GM12801 (cell line): ENCODE measurements around the gene TMEM161A.

Experiments
- TF ChIP-seq, protein P1 (sequence below): IDR thresholded peaks from one replicate; pipeline ENCODE4 v1.5.1; 2011; ENCODE audit warnings: control low read depth; ENCODE audit not compliant: insufficient read length; ENCODE audit errors: extremely low read depth

TMEM161A gene

DNA sequence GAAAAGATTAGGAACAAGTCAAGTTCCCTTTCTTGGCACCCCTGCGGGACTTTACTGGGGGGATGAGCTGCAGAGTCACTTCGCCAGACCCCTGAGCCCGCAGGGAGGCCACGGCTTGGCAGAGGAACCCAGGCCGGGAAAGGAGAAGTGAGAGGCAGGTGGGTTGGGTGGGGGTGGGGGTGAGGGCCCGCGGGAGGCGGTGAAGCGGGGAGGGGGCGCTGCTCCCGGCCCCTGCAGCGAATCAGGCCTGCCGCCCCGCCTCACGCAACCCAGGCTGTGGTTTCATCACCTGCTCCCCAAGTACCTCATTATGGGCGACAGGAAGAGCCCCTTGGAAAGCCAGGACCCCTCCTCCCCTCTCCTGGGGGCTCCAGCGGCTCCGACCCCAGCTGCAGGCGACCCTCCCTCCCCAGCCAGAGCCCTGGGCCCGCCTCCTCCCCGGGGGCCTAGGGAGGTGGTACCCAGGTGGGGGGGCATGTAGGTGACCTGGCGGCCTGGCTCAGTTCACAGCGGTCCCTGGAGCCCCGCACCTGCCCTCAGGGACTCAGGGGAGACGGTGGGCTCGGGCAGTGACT, 22.3 kb upstream of the TMEM161A start:
- TF ChIP-seq, protein P1, sequence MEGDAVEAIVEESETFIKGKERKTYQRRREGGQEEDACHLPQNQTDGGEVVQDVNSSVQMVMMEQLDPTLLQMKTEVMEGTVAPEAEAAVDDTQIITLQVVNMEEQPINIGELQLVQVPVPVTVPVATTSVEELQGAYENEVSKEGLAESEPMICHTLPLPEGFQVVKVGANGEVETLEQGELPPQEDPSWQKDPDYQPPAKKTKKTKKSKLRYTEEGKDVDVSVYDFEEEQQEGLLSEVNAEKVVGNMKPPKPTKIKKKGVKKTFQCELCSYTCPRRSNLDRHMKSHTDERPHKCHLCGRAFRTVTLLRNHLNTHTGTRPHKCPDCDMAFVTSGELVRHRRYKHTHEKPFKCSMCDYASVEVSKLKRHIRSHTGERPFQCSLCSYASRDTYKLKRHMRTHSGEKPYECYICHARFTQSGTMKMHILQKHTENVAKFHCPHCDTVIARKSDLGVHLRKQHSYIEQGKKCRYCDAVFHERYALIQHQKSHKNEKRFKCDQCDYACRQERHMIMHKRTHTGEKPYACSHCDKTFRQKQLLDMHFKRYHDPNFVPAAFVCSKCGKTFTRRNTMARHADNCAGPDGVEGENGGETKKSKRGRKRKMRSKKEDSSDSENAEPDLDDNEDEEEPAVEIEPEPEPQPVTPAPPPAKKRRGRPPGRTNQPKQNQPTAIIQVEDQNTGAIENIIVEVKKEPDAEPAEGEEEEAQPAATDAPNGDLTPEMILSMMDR, result no peak

DNA sequence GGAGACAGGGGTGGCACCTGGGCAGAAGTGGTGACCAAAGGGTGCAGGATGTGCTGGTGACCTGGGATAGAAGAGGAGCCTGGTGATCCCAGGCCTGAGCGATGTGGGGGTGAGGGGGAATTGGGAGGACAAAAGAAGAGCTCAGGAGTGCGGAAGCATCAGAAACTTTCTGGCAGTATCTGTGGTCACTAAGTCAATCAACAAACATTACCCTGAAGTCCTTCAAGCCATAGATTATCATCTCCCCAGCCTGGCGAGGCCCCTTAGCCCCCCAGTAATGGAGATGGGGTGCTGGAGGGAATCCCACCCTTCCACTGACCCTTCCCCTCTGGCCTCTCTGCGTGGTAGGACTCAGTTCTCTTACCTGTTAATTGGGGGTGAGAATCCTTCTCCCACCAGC, 21.3 kb upstream of the TMEM161A start:
- TF ChIP-seq, protein P1, result no peak

DNA sequence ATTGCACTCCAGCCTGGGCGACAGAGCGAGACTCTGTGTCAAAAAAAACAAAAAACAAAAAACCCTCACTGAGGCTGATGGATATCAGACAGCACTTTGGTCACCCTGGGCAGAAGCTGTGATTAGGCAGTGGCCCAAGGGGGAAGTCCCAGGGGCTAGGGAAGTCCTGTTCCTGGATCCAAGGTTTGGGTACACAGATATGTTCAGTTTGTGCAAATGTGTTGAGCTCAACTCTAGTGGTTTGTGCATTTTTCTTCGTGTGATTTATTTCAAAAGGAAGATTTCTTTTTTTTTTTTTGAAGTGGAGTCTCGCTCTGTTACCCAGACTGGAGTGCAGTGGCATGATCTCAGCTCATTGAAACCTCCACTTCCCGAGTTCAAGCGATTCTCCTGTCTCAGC, 19.5 kb upstream of the TMEM161A start:
- TF ChIP-seq, protein P1, result no peak

GRCh38 chr19:19155495-19156219, 17.4 kb upstream of the TMEM161A start:
- TF ChIP-seq, protein P1, result no peak

DNA sequence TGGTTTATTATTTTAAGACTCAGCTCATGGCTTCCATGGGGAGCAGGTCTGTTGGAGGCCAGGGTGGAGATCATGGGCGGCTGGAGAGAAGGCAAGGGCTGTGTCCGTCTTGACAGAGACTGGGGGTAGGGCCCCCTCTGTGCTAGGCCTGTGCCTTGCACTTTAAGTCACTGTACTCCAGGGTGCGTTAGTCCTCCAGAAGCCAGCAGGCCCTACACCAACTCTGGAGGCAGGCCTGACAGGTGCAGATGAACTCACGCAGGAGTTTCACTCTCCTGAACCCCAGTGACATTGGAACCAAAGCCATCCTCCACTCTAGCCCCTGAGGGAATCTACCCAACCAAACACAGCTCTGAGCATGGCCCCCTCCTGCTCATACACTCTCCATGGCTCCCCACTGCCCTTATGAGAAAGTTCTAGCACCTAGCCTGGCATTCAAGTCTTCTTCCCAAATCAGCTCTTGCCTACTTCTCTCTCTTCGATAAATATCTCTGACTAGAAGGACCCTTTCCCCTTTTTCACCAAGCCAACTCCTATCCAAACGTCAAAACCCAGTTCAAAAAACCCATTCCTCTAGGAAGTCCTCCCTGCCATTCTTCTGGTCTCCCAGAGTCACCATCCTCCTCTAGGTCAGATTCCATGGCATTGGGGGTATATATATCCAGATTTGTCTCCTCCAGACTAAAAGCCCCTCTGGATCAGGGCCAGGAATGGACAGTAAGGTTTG, 16.7 kb upstream of the TMEM161A start:
- TF ChIP-seq, protein P1, result no peak

DNA sequence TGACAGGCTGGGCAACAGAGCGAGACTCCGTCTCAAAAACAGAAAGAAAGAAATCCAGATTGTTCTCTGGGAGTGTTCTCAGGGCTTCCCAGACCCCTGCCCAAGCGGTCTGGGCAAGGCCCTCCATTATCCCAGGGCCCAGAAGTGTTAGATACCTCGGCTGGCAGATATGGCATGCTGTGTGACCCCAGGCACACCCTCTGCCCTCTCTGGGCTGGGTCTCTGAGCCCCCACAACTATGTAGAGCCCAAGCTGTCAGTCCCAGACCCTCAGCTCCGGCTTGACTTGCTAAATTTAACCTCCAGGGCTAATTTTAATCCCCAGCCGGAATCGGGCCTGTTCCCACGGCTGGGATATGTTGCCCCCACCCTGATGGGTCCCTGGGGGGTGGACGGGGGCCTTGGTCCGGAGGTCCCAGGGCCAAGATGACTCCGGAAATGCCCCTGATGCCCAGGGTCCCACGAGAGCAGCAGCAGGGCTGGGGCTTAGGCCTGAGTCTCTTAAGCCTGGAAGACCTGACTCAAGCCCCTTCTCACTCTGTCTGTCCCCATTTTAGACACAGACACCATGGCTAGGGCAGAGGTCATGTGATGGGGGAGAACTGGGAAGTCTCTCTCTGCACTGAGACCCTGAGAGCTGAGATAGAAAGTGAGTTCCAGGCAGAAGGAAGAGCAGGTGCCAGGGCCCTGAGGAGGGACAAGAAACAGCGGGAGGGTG, 14.5 kb upstream of the TMEM161A start:
- TF ChIP-seq, protein P1, result no peak

GRCh38 chr19:19151418-19151817, 13.1 kb upstream of the TMEM161A start:
- TF ChIP-seq, protein P1, result no peak
